ENCODE data around the gene ATF6. TPM values are rescaled to one million over a fixed set of nuclear protein-coding genes. Genes with fewer than 3 reads are reported as not detected.

The ATF6 gene
- total RNA-seq, 4 donors from 2014 or later: 26.1 to 35.4 (median 32.3) TPM

GRCh38 chr1:161983725-161984124, 217.6 kb downstream of the ATF6 start:
- H3K27me3 ChIP-seq: no peaks in the 10 kb centered on the region
- peak overlapping the region in 1 of 4 donors; percentile 13 for H3K27ac ChIP-seq
- no peak for TF ChIP-seq EP300 (IDR thresholded peaks at IDR 0.05)
- TF ChIP-seq CTCF (IDR thresholded peaks at IDR 0.05): no peak
- TF ChIP-seq POLR2A (IDR thresholded peaks at IDR 0.05): no peak
- H3K9me3 ChIP-seq: peaks cover 0 to 11% (median 0%) of the 10 kb centered on the region in 4 donors
- 88 to 90% methylated on average over 22 of the region's 22 CpGs for WGBS, 2 donors
- peaks cover 0 to 50% (median 0%) of the 10 kb centered on the region in 3 donors for H3K36me3 ChIP-seq
- DNase-seq (ENCODE audit: low spot score in 2 of 2): no peak
- H3K4me1 ChIP-seq: peaks cover 0 to 16% (median 4%) of the 10 kb centered on the region in 4 donors
- H3K4me3 ChIP-seq: no peak overlapping the region

GRCh38 chr1:161985301-161985822, 219.2 kb downstream of the ATF6 start:
- no peak overlapping the region for H3K4me3 ChIP-seq
- no peak for DNase-seq (ENCODE audit: low spot score in 2 of 2)
- peaks cover 0 to 11% (median 0%) of the 10 kb centered on the region in 4 donors for H3K9me3 ChIP-seq
- H3K27ac ChIP-seq: no peak overlapping the region
- H3K27me3 ChIP-seq: no peaks in the 10 kb centered on the region
- 59 to 64% methylated on average over 5 of the region's 5 CpGs for WGBS, 2 donors
- TF ChIP-seq POLR2A (IDR thresholded peaks at IDR 0.05): no peak
- no peak for TF ChIP-seq EP300 (IDR thresholded peaks at IDR 0.05)
- no peak for TF ChIP-seq CTCF (IDR thresholded peaks at IDR 0.05)
- peaks cover 0 to 59% (median 0%) of the 10 kb centered on the region in 3 donors for H3K36me3 ChIP-seq
- peaks cover 0 to 19% (median 4%) of the 10 kb centered on the region in 4 donors for H3K4me1 ChIP-seq

- peak overlapping the region in 2 of 4 donors; percentile 18 to 73 for H3K27ac ChIP-seq
- DNase-seq (ENCODE audit: low spot score in 2 of 2): no peak
Measured at GRCh38 chr1:161986328-161986727, 220.2 kb downstream of the ATF6 start.

GRCh38 chr1:161987303-161987702, 221.2 kb downstream of the ATF6 start:
- WGBS, 2 donors: 36 to 67% methylated on average over 1 of the region's 1 CpG
- peak overlapping the region in 1 of 4 donors; percentile 73 for H3K27ac ChIP-seq
- DNase-seq (ENCODE audit: low spot score in 2 of 2): no peak
- no peak overlapping the region for H3K4me3 ChIP-seq
- TF ChIP-seq CTCF (IDR thresholded peaks at IDR 0.05) (no peak), POLR2A (IDR thresholded peaks at IDR 0.05) (no peak), EP300 (IDR thresholded peaks at IDR 0.05) (no peak)
- H3K27me3 ChIP-seq: no peaks in the 10 kb centered on the region
- H3K4me1 ChIP-seq: peaks cover 0 to 15% (median 4%) of the 10 kb centered on the region in 4 donors
- peaks cover 0 to 17% (median 0%) of the 10 kb centered on the region in 4 donors for H3K9me3 ChIP-seq
- H3K36me3 ChIP-seq: peaks cover 0 to 66% (median 0%) of the 10 kb centered on the region in 3 donors

More at GRCh38 chr1:161986328-161986727, 220.2 kb downstream of the ATF6 start:
- TF ChIP-seq POLR2A (IDR thresholded peaks at IDR 0.05): no peak
- TF ChIP-seq CTCF (IDR thresholded peaks at IDR 0.05): no peak
- no peak for TF ChIP-seq EP300 (IDR thresholded peaks at IDR 0.05)
- WGBS, 2 donors: 27 to 50% methylated on average over 4 of the region's 4 CpGs
- Histone ChIP-seq H3K36me3 (peaks cover 0 to 62% (median 0%) of the 10 kb centered on the region in 3 donors), H3K4me1 (peaks cover 0 to 15% (median 4%) of the 10 kb centered on the region in 4 donors), H3K4me3 (no peak overlapping the region), H3K9me3 (peaks cover 0 to 11% (median 0%) of the 10 kb centered on the region in 4 donors), H3K27me3 (no peaks in the 10 kb centered on the region)

- 74 to 87% methylated on average over 5 of the region's 5 CpGs for WGBS, 2 donors
- Histone ChIP-seq H3K4me3 (no peak overlapping the region), H3K4me1 (peaks cover 0 to 15% (median 4%) of the 10 kb centered on the region in 4 donors), H3K36me3 (peaks cover 0 to 68% (median 0%) of the 10 kb centered on the region in 3 donors), H3K9me3 (peaks cover 0 to 17% (median 0%) of the 10 kb centered on the region in 4 donors), H3K27ac (peak overlapping the region in 2 of 4 donors; percentile 34 to 62), H3K27me3 (no peaks in the 10 kb centered on the region)
- TF ChIP-seq POLR2A (IDR thresholded peaks at IDR 0.05) (no peak), EP300 (IDR thresholded peaks at IDR 0.05) (no peak), CTCF (IDR thresholded peaks at IDR 0.05) (no peak)
- DNase-seq (ENCODE audit: low spot score in 2 of 2): no peak
Measured at GRCh38 chr1:161987872-161988271, 221.8 kb downstream of the ATF6 start.
